Skin epidermis (tissue), 12 donors: ENCODE results near the gene MCFD2.
"Not testable (repeated sequence)": the region's sequence is repeated elsewhere in the genome, so short reads cannot be mapped to it uniquely, and the experiment has no call there.

Source experiments
- H3K27ac ChIP-seq, 21 experiments: fragments of 200-600 bp; sonication (generic) in 11 of 21; one replicate each; pipeline ENCODE4 v1.5.0; 2020; ENCODE audit warnings: mild to moderate bottlenecking in 3 of 21, inconsistent platforms in 2 of 21, moderate library complexity in 2 of 21
- H3K4me3 ChIP-seq, 7 experiments: fragments of 200-600 bp; sonication (generic) in 2 of 7; one replicate each; pipeline ENCODE4 v1.5.0; 2020; ENCODE audit warnings: inconsistent platforms in 2 of 7, mild to moderate bottlenecking in 2 of 7, moderate library complexity in 1 of 7

The MCFD2 gene

DNA sequence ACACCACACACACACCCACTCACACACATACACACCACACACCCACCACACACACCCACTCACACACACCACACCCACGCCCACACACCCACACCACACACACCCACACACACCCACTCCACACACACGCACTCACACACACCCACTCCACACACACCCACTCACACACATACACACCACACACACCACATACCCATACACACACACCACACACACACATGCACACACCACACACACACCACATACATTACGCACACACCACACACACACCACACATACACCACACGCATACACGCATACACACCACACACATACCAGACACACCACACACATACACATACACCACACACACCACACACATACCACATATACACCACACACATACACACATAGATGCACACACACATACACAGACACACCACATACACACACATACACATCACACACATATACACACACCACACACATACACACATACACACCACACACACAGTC is 37.9 kb downstream of the MCFD2 start:
- H3K27ac ChIP-seq = peak overlapping the region in 3 of 21 experiments; percentile 32 to 53 (median 41)
- no peak overlapping the region for H3K4me3 ChIP-seq

- H3K4me3 ChIP-seq = no peak overlapping the region
- peak overlapping the region in 7 of 21 experiments; percentile 9 to 54 (median 36) for H3K27ac ChIP-seq
Measured at GRCh38 chr2:46876741-46877384, 38.7 kb downstream of the MCFD2 start.

- peak overlapping the region in 2 of 21 experiments; percentile 53 to 54 for H3K27ac ChIP-seq
- H3K4me3 ChIP-seq = not testable (repeated sequence)
Measured at GRCh38 chr2:46875962-46876689, 39.5 kb downstream of the MCFD2 start.

DNA sequence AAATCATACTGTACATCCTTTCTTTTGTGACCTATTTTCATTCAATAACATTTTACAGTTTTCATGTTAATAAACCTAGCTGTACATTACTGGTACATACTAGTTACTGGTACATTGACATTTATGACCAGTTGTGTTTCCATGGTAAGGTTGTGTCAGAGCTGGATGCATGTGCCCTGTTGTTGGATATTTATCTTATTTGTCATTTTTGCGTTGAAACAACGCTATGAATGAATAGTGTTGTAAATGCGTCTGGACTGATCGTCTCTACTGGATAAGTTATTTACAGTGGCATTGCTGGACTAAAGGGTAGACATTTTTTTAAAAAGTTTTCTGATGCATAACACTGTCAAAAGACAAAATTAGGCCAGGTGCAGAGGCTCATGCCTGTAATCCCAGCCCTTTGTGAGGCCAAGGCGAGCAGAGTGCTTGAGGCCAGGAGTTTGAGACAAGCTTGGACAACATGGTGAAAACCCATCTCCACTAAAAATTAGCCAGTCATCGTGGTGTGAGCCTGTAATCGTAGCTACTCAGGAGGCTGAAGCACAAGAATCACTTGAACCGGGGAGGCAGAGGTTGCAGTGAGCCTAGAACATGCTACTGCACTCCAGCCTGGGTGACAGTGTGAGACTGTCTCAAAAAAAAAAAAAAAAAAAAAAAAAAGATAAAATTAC is 40.2 kb downstream of the MCFD2 start:
- Histone ChIP-seq H3K27ac (peak overlapping the region in 5 of 21 experiments; percentile 16 to 80 (median 41)), H3K4me3 (no peak overlapping the region)

GRCh38 chr2:46874236-46874929 is 41.2 kb downstream of the MCFD2 start:
- peak overlapping the region in 13 of 21 experiments; percentile 13 to 81 (median 50) for H3K27ac ChIP-seq

DNA sequence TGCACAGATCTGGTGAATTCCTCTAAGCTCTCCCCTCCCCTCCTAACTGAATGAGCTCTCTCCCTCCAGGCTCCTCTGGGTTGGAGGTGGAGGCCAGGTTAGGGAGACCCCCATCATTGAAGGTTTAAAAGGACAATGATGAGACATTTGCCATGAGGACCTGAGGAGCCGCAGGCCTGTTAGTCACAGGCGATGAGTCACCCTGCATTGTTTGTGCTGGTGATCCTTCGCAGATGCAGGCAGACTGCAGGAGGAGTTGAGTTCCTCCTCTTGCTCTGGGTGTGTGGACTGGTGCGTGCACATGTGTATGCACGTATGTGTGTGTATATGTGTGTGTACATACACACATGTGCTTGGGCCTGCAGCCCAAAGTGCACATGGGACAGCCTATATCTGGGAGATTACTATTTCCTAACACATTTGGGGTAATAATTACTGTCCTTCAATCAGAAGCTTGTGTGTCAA is 42.0 kb downstream of the MCFD2 start:
- peak overlapping the region in 18 of 21 experiments; percentile 16 to 81 (median 52) for H3K27ac ChIP-seq
- H3K4me3 ChIP-seq = no peak overlapping the region

More at GRCh38 chr2:46874236-46874929, 41.2 kb downstream of the MCFD2 start:
- H3K4me3 ChIP-seq = no peak overlapping the region

GRCh38 chr2:46872902-46873603 is 42.6 kb downstream of the MCFD2 start:
- peak overlapping the region in 18 of 21 experiments; percentile 16 to 81 (median 52) for H3K27ac ChIP-seq
- H3K4me3 ChIP-seq = no peak overlapping the region

DNA sequence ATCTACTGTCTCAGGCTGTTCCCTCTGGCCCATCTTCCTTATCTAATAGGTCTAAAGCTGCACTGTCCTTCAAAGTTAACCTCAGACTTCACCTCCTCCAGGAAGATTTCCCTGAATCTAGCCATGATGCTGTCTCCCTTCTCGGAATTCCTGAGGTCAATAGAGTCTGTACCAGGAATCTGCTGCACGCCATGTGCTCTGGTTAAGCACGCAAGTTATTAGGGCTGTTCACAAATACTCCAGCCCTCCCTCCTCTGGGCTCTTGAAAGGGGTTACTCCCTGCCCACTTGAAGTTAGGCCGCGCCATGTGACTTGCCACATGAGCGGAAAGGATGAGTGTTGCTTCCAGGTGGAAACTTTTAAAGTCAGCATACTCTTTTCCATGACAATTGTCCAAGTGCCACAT is 43.6 kb downstream of the MCFD2 start:
- Histone ChIP-seq H3K27ac (peak overlapping the region in 8 of 21 experiments; percentile 2 to 81 (median 70)), H3K4me3 (no peak overlapping the region)

GRCh38 chr2:46870051-46870839 is 45.4 kb downstream of the MCFD2 start:
- Histone ChIP-seq H3K4me3 (no peak overlapping the region), H3K27ac (peak overlapping the region in 4 of 21 experiments; percentile 2 to 26 (median 20))

- H3K4me3 ChIP-seq = no peak overlapping the region
- H3K27ac ChIP-seq = no peak overlapping the region
Measured at GRCh38 chr2:46869621-46870020, 46.0 kb downstream of the MCFD2 start.

DNA sequence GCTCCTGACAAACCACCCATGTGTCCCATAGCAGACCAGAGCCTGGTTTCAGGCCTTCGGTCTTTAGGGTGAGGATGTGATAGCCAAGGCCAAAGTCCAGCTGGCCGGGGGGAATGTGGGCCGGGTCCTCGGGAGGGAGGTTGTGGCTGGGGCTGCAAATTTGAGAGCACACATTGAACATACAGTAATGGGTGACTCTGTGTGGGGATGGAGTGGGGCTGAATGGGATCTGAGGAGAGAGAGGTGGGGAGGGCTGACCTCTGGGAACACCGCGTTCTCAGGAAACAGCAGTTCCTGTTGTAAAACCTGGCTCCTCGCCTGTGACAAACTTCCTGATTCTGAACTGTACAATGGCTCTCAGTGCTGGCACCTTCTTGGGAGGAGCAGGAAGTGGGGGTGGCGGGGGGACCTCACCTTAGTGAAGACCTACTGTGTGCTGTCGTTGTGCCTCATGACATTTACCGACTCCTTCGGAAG is 48.8 kb downstream of the MCFD2 start:
- Histone ChIP-seq H3K4me3 (no peak overlapping the region), H3K27ac (peak overlapping the region in 7 of 21 experiments; percentile 8 to 76 (median 16))

DNA sequence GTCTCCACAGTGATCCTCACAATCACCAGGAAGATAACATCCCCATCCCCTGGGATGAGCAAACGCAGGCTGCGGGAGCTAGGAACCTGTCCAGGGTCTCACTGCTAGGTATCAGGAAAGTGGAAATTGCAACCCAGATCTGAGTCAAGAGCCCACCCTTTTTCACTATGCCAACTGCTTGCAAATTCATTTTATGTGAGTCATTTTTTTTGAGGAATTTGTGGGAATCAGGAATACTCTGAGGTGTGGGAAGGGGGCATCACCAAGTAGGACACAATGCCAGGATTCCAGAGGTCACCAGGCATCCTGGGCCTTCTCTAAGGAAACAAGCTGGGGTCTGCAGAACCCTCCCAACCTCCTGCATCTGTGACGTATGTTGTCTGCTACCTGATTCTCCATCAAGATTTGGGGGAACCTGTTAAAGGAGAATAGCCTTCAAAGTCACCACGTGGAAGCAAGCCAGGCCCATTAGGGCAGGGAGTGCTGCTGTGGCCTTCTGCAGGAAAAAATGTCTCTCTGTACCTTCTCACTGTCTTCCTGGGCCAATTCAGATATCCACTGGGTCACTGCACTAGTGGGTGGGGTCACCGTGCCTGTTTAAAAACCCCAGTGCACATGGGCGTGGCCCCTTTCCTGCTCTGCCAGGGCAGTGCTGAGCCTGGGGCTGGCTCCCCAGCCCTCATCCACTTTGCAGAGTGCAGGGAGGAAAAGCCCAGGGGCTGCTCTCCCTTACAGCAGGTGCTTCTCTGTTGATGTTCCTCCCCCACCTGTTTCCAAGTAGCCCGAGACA is 50.2 kb downstream of the MCFD2 start:
- H3K27ac ChIP-seq = no peak overlapping the region
- no peak overlapping the region for H3K4me3 ChIP-seq

GRCh38 chr2:46863882-46864281 is 51.7 kb downstream of the MCFD2 start:
- no peak overlapping the region for H3K4me3 ChIP-seq

DNA sequence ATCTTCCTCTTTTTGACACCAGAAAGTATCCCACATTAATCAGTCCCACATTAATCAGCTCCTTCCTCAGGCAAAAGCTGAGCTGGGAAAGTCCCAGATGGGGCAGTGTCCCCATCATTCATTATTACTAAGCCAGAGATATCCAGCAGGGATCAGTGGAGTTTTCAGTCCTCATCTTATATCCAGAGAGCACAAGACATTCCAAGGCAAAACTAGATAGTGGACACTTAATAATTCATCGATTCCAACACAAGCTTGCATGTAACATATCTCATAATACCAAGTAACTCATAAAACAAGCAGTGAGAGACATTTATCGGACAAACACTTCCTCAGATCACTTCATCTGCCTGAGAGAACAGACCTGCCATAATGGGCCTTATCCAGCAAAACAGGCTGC is 53.1 kb downstream of the MCFD2 start:
- Histone ChIP-seq H3K27ac (peak overlapping the region in 7 of 21 experiments; percentile 6 to 59 (median 31)), H3K4me3 (no peak overlapping the region)

More at GRCh38 chr2:46863882-46864281, 51.7 kb downstream of the MCFD2 start:
- H3K27ac ChIP-seq = no peak overlapping the region

GRCh38 chr2:46861916-46862315 is 53.7 kb downstream of the MCFD2 start:
- H3K4me3 ChIP-seq = no peak overlapping the region
- peak overlapping the region in 8 of 21 experiments; percentile 3 to 59 (median 25) for H3K27ac ChIP-seq

- no peak overlapping the region for H3K4me3 ChIP-seq
- peak overlapping the region in 16 of 21 experiments; percentile 10 to 86 (median 76) for H3K27ac ChIP-seq
Measured at GRCh38 chr2:46859482-46859881, 56.1 kb downstream of the MCFD2 start.

- no peak overlapping the region for H3K4me3 ChIP-seq
- peak overlapping the region in 17 of 21 experiments; percentile 8 to 87 (median 76) for H3K27ac ChIP-seq
Measured at GRCh38 chr2:46858702-46859090, 56.9 kb downstream of the MCFD2 start.
